ENCODE results near the gene BTN1A1. TPM values are rescaled to one million over a fixed set of nuclear protein-coding genes. Genes with fewer than 3 reads are reported as not detected.

BTN1A1 gene
- total RNA-seq, 1 donor from 2014 or later, result 0.36 TPM

- peaks cover 28% of the 10 kb centered on the region for H3K36me3 Mint-ChIP-seq
- TF ChIP-seq, protein P1, sequence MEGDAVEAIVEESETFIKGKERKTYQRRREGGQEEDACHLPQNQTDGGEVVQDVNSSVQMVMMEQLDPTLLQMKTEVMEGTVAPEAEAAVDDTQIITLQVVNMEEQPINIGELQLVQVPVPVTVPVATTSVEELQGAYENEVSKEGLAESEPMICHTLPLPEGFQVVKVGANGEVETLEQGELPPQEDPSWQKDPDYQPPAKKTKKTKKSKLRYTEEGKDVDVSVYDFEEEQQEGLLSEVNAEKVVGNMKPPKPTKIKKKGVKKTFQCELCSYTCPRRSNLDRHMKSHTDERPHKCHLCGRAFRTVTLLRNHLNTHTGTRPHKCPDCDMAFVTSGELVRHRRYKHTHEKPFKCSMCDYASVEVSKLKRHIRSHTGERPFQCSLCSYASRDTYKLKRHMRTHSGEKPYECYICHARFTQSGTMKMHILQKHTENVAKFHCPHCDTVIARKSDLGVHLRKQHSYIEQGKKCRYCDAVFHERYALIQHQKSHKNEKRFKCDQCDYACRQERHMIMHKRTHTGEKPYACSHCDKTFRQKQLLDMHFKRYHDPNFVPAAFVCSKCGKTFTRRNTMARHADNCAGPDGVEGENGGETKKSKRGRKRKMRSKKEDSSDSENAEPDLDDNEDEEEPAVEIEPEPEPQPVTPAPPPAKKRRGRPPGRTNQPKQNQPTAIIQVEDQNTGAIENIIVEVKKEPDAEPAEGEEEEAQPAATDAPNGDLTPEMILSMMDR (conservative IDR thresholded peaks at IDR 0.05), result no peak
- no peaks in the 10 kb centered on the region for H3K27me3 Mint-ChIP-seq
- H3K9me3 Mint-ChIP-seq, result peaks cover 7% of the 10 kb centered on the region
- H3K27ac Mint-ChIP-seq, result peak overlapping the region; percentile 90
- H3K4me1 Mint-ChIP-seq (ENCODE audit: unreplicated experiment), result peaks cover 15% of the 10 kb centered on the region
- H3K4me3 Mint-ChIP-seq, result peak overlapping the region; percentile 89
- DNase-seq (ENCODE audit: extremely low spot score, unreplicated experiment), result no peak
These were observed 26.7 kb upstream of the BTN1A1 start for GRCh38 chr6:26473429-26473757.

- no peak for DNase-seq (ENCODE audit: extremely low spot score, unreplicated experiment)
- Mint-ChIP-seq H3K36me3 (peaks cover 23% of the 10 kb centered on the region), H3K27me3 (no peaks in the 10 kb centered on the region), H3K4me3 (peak overlapping the region; percentile 89), H3K27ac (peak overlapping the region; percentile 90), H3K4me1 (ENCODE audit: unreplicated experiment) (peaks cover 15% of the 10 kb centered on the region), H3K9me3 (peaks cover 7% of the 10 kb centered on the region)
- TF ChIP-seq, protein P1 (conservative IDR thresholded peaks at IDR 0.05), result no peak
These were observed 26.2 kb upstream of the BTN1A1 start for GRCh38 chr6:26473758-26474438.

- peaks cover 7% of the 10 kb centered on the region for H3K9me3 Mint-ChIP-seq
- peaks cover 20% of the 10 kb centered on the region for H3K36me3 Mint-ChIP-seq
- DNase-seq (ENCODE audit: extremely low spot score, unreplicated experiment), result no peak
- no peaks in the 10 kb centered on the region for H3K27me3 Mint-ChIP-seq
- H3K4me3 Mint-ChIP-seq, result peak overlapping the region; percentile 89
- peak overlapping the region; percentile 90 for H3K27ac Mint-ChIP-seq
- TF ChIP-seq, protein P1 (conservative IDR thresholded peaks at IDR 0.05), result no peak
- peaks cover 15% of the 10 kb centered on the region for H3K4me1 Mint-ChIP-seq (ENCODE audit: unreplicated experiment)
These were observed 25.6 kb upstream of the BTN1A1 start for GRCh38 chr6:26474439-26474881.

- Mint-ChIP-seq H3K36me3 (peaks cover 11% of the 10 kb centered on the region), H3K27me3 (no peaks in the 10 kb centered on the region), H3K27ac (no peak overlapping the region), H3K9me3 (peaks cover 7% of the 10 kb centered on the region), H3K4me1 (ENCODE audit: unreplicated experiment) (peaks cover 15% of the 10 kb centered on the region), H3K4me3 (no peak overlapping the region)
- no peak for DNase-seq (ENCODE audit: extremely low spot score, unreplicated experiment)
- TF ChIP-seq, protein P1 (conservative IDR thresholded peaks at IDR 0.05), result no peak
These were observed 24.0 kb upstream of the BTN1A1 start for GRCh38 chr6:26475823-26476729.

GRCh38 chr6:26476896-26477295 lies 23.2 kb upstream of the BTN1A1 start:
- no peak for DNase-seq (ENCODE audit: extremely low spot score, unreplicated experiment)
- TF ChIP-seq, protein P1 (conservative IDR thresholded peaks at IDR 0.05), result no peak
- H3K4me3 Mint-ChIP-seq, result no peak overlapping the region
- H3K4me1 Mint-ChIP-seq (ENCODE audit: unreplicated experiment), result peaks cover 15% of the 10 kb centered on the region
- H3K9me3 Mint-ChIP-seq, result peaks cover under 1% of the 10 kb centered on the region
- H3K27me3 Mint-ChIP-seq, result no peaks in the 10 kb centered on the region
- peaks cover 3% of the 10 kb centered on the region for H3K36me3 Mint-ChIP-seq
- no peak overlapping the region for H3K27ac Mint-ChIP-seq
